NT2/D1 (cell line): Measurements from ENCODE around the gene GRID2.

ENCODE experiments used
- DNase-seq: peaks from one replicate; pipeline ENCODE4 v3.0.0-alpha.2; 2011; ENCODE audit warnings: low read depth, low spot score
- H3K27me3 ChIP-seq: 2 replicates; pipeline ENCODE4 v1.6.0; 2011; ENCODE audit warnings: mild to moderate bottlenecking; ENCODE audit not compliant: insufficient read length, insufficient read depth
- H3K36me3 ChIP-seq: 2 replicates; pipeline ENCODE4 v1.6.1; 2011; ENCODE audit warnings: mild to moderate bottlenecking, low read length, mixed read lengths; ENCODE audit not compliant: insufficient read depth, insufficient read length
- H3K4me1 ChIP-seq: 2 replicates; pipeline ENCODE4 v1.5.1; 2011; ENCODE audit not compliant: insufficient read depth, insufficient read length
- H3K4me3 ChIP-seq: 2 replicates; pipeline ENCODE4 v1.5.1; 2011; ENCODE audit warnings: low read depth; ENCODE audit not compliant: insufficient read length
- H3K9ac ChIP-seq: 2 replicates; pipeline ENCODE4 v1.6.0; 2011; ENCODE audit warnings: low read depth; ENCODE audit not compliant: insufficient read length
- H3K9me3 ChIP-seq: 2 replicates; pipeline ENCODE4 v1.5.1; 2011; ENCODE audit warnings: mild to moderate bottlenecking, low read length; ENCODE audit not compliant: insufficient read depth
- SUZ12 ChIP-seq: IDR thresholded peaks from 2 replicates; pipeline ENCODE4 v1.6.1; 2011; ENCODE audit not compliant: insufficient read length, insufficient read depth; ENCODE audit errors: extremely low read depth
- YY1 ChIP-seq: IDR thresholded peaks from 2 replicates; pipeline ENCODE4 v1.6.1; 2011; ENCODE audit not compliant: insufficient read length, insufficient read depth
- ZNF274 ChIP-seq: IDR thresholded peaks from 2 replicates; pipeline ENCODE4 v1.6.1; 2011; ENCODE audit warnings: mild to moderate bottlenecking, low read depth, low read length

GRID2 gene

DNA sequence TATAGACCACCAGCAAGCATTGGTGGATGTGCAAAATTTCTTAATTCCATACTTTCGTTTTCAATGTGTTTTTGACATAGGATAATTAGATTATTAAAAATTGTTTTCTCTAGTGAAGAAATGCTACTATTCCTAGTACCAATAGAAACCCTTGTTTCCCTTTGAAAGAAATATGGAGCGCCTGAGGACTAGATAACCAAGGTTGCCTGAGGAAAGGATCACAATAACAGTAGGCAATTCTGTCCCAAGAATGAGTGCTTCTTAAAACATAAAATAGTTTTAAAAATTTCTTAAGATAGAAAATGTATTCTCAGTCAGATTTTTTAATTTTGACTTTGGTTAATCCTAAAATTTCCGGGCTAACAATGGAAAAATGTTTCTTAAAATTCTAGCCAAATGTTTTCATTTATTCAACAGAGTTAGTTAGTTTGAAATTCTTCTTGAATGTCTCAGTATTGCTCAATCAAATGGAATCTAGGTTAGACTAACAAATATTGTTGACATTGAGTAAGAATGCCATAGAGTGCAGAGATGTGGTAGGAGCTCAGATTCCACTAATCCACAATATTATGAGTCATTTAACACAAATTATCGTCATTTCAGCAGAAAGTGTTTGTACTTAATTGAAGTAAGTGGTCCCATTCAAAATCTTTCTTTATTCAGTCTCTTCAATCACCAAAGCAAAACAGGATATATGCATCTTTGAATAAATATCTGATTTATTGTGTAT lies 666.0 kb downstream of the GRID2 start:
- H3K4me1 ChIP-seq = no peaks in the 10 kb centered on the region
- H3K4me3 ChIP-seq = no peak overlapping the region
- no peak overlapping the region for H3K9ac ChIP-seq
- H3K36me3 ChIP-seq = no peaks in the 10 kb centered on the region
- H3K9me3 ChIP-seq = no peaks in the 10 kb centered on the region
- TF ChIP-seq ZNF274 (no peak), YY1 (no peak), SUZ12 (no peak)
- no peak for DNase-seq
- H3K27me3 ChIP-seq = no peaks in the 10 kb centered on the region

DNA sequence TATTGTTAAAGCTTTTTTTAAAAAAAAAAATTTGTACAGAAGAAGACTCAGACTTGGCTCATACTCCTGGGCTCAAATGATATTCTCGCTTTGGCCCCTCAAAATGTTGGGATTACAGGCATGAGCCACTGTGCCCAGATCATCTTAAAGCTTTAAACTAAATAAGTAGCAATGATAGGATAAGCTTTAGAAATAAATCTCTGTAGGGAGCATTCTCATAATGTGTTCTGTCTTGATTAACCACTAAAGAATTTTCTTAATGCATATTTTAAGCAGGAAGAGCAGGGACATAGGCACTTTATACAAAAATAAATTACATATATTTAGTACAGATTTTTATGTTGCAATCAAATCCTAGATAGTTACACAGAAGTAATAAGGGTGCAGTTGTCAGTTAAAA lies 667.2 kb downstream of the GRID2 start:
- Histone ChIP-seq H3K27me3 (no peaks in the 10 kb centered on the region), H3K4me1 (no peaks in the 10 kb centered on the region), H3K9ac (no peak overlapping the region), H3K4me3 (no peak overlapping the region), H3K36me3 (no peaks in the 10 kb centered on the region), H3K9me3 (no peaks in the 10 kb centered on the region)
- TF ChIP-seq ZNF274 (no peak), YY1 (no peak), SUZ12 (no peak)
- no peak for DNase-seq

DNA sequence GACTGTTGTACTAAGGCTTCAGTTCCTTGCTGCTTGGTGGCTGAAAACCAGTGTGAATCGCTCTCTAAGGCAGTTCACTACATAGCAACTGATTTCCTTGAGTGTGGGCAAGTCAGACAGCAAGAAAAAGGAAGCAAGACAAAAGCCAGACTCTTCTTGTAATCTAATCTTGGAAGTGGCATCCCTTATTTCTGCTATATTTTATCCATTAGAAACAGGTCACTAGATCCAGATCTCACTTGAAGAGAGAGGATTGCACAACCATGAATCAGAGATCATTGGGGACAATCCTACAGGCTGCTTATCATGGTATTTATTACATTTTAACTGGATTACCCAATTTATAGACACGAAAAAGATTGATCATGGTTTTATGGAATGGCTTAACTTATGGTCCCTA lies 684.5 kb downstream of the GRID2 start:
- Histone ChIP-seq H3K9ac (no peak overlapping the region), H3K9me3 (no peaks in the 10 kb centered on the region), H3K36me3 (no peaks in the 10 kb centered on the region), H3K4me1 (no peaks in the 10 kb centered on the region), H3K27me3 (no peaks in the 10 kb centered on the region), H3K4me3 (no peak overlapping the region)
- TF ChIP-seq YY1 = no peak
- TF ChIP-seq SUZ12 = no peak
- no peak for TF ChIP-seq ZNF274
- DNase-seq = no peak

DNA sequence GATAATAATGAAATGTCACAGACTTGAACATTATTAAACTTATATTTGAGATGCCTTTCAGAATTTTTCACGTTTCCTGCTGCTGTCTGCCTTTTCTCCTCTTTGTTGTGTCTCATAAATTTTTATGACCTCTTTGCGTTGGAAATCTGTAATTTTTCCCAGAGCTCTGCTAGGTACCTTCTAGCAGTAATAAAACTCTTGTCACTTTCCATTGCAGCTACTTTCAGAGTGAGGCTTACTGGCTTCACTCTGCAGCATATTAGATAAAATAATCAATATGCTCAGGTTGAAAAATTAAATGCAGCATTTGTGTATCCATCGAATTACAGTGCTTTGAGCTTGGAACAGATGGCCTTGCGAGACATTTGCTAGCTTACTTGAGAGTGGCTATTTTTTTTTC lies 689.0 kb downstream of the GRID2 start:
- Histone ChIP-seq H3K36me3 (no peaks in the 10 kb centered on the region), H3K4me3 (no peak overlapping the region), H3K9me3 (no peaks in the 10 kb centered on the region), H3K9ac (no peak overlapping the region), H3K27me3 (no peaks in the 10 kb centered on the region), H3K4me1 (no peaks in the 10 kb centered on the region)
- TF ChIP-seq YY1 (no peak), SUZ12 (no peak), ZNF274 (no peak)
- no peak for DNase-seq

DNA sequence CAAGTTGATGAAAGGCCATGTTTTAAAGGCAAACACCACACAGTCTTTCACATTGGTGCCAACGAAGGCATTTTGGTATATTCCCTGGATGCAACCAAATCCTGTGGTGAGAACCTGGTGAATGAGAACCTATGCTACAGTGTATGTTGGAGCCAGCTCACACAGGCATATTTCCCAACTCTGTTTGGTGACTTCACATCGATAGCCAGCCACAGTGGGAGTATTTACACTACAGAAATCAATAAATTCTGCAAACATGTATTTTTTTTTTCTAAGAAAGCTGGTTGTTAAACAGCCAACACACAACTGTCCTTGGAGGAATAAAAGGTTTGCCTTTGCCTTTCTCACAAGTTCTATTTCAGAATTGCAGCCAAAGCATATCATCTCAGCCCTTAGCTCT lies 691.0 kb downstream of the GRID2 start:
- Histone ChIP-seq H3K36me3 (no peaks in the 10 kb centered on the region), H3K27me3 (no peaks in the 10 kb centered on the region), H3K9me3 (no peaks in the 10 kb centered on the region), H3K9ac (no peak overlapping the region), H3K4me1 (no peaks in the 10 kb centered on the region), H3K4me3 (no peak overlapping the region)
- no peak for TF ChIP-seq YY1
- no peak for TF ChIP-seq SUZ12
- TF ChIP-seq ZNF274 = no peak
- no peak for DNase-seq

DNA sequence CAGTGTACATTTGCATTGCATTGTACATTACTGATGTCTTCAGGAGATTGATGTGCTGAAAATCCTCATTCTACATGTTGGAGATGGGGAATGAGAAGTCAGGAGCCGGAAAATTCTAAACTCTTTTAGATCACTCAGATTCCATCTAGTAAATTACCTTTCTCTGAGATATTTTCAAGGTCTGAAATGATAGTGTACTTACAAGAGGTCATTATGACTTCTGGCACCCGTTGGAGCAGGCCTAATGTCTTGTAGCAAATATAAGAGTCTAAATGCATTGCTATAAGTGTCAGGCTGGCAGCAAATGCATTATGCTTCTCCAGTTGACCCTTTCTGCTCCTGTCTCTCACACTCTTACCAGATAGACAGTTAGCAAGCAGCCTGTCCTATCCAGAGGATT lies 692.8 kb downstream of the GRID2 start:
- TF ChIP-seq SUZ12 (no peak), YY1 (no peak), ZNF274 (no peak)
- Histone ChIP-seq H3K27me3 (no peaks in the 10 kb centered on the region), H3K9ac (no peak overlapping the region), H3K4me3 (no peak overlapping the region), H3K9me3 (no peaks in the 10 kb centered on the region), H3K4me1 (no peaks in the 10 kb centered on the region), H3K36me3 (no peaks in the 10 kb centered on the region)
- no peak for DNase-seq

DNA sequence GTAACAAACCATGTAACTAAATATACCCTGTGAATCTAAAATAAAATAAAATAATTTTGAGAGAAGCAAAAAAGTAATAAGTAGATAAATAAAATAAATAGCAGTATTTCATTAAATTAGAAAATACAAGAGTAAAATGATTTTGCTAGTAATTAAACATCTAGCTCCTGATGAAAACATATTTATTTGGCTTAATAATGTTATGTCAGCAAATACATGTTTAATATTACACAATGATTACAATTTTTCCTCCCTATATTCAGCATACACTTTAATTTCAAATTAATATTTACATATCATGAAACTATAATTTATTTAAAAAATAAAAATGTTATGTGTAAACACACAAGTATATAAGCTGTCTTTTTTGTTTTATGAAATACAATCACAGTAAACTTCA lies 697.1 kb downstream of the GRID2 start:
- Histone ChIP-seq H3K9me3 (no peaks in the 10 kb centered on the region), H3K4me3 (no peak overlapping the region), H3K27me3 (no peaks in the 10 kb centered on the region), H3K9ac (no peak overlapping the region), H3K36me3 (no peaks in the 10 kb centered on the region), H3K4me1 (no peaks in the 10 kb centered on the region)
- TF ChIP-seq SUZ12 (no peak), ZNF274 (no peak), YY1 (no peak)
- no peak for DNase-seq
